Osteocyte (in vitro differentiated cells): ENCODE data around the gene PEAR1. TPM values are rescaled to one million over a fixed set of nuclear protein-coding genes. Genes with fewer than 3 reads are reported as not detected.

ENCODE experiments used
- DNase-seq: peaks from one replicate; pipeline ENCODE4 v3.0.0; 2021; ENCODE audit warnings: mixed read lengths; ENCODE audit not compliant: unreplicated experiment; ENCODE audit errors: extremely low spot score
- H3K27ac Mint-ChIP-seq: one replicate; pipeline ENCODE4 v1.8.0; 2021; ENCODE audit warnings: mild to moderate bottlenecking, mixed read lengths; ENCODE audit not compliant: unreplicated experiment
- H3K27me3 Mint-ChIP-seq: one replicate; pipeline ENCODE4 v1.8.0; 2021; ENCODE audit warnings: mixed read lengths; ENCODE audit not compliant: unreplicated experiment
- H3K36me3 Mint-ChIP-seq: one replicate; pipeline ENCODE4 v1.8.0; 2021; ENCODE audit warnings: mixed read lengths; ENCODE audit not compliant: unreplicated experiment
- H3K4me1 Mint-ChIP-seq: one replicate; pipeline ENCODE4 v1.8.0; 2021; ENCODE audit warnings: mixed read lengths; ENCODE audit not compliant: unreplicated experiment
- H3K4me3 Mint-ChIP-seq: one replicate; pipeline ENCODE4 v1.8.0; 2021; ENCODE audit warnings: mild to moderate bottlenecking, moderate library complexity, mixed read lengths; ENCODE audit not compliant: unreplicated experiment
- H3K9me3 Mint-ChIP-seq: one replicate; pipeline ENCODE4 v1.8.0; 2021; ENCODE audit warnings: mixed read lengths; ENCODE audit not compliant: unreplicated experiment
- total RNA-seq: library from RNA; stranded (reverse); gene quantifications from 2 replicates; pipeline ENCODE4 v1.2.1, GENCODE V29; 2021
- TF ChIP-seq, protein P1 (sequence below): fragments of 200-600 bp; sonication (generic); IDR thresholded peaks from 2 replicates; pipeline ENCODE4 v1.5.0; 2021; ENCODE audit warnings: antibody characterized with exemption, mild to moderate bottlenecking, moderate library complexity

PEAR1 gene
- total RNA-seq, 1 donor from 2014 or later: 27.4 TPM

DNA sequence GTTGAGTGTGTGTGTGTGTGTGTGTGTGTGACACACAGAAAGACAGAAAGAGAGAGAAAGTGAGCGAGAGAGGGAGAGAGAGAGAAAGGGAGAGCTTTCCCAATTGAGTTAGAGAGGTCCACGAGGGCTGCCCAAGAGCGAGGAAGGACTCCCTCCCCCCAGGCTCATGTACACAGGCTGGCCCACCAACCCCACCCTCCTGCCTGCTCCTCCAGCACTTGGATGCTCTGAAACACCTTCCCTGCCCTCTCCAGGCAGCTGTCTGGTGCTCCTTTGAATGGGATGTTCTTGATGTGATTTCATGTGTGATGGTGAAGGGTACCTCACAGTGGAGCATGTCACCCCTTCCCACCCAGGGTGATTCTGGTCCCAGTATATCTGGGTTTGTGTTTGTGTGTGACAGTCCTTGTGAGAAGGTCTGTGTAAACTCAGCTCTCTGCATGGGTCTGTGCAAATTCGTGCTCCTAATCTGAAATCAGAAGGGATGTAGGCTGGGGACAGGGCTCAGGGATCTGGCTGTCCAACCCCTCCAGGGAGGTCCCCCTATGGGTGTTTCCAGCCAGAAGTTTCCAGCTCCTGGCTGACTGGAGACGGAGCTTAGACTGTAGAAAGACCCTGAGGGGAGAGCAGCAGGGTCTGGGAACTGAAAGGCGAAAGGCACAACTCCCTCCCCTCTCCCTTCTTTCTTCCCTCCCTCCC is 6.8 kb upstream of the PEAR1 start:
- TF ChIP-seq, protein P1, sequence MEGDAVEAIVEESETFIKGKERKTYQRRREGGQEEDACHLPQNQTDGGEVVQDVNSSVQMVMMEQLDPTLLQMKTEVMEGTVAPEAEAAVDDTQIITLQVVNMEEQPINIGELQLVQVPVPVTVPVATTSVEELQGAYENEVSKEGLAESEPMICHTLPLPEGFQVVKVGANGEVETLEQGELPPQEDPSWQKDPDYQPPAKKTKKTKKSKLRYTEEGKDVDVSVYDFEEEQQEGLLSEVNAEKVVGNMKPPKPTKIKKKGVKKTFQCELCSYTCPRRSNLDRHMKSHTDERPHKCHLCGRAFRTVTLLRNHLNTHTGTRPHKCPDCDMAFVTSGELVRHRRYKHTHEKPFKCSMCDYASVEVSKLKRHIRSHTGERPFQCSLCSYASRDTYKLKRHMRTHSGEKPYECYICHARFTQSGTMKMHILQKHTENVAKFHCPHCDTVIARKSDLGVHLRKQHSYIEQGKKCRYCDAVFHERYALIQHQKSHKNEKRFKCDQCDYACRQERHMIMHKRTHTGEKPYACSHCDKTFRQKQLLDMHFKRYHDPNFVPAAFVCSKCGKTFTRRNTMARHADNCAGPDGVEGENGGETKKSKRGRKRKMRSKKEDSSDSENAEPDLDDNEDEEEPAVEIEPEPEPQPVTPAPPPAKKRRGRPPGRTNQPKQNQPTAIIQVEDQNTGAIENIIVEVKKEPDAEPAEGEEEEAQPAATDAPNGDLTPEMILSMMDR: no peak
- Mint-ChIP-seq H3K27me3 (peaks cover 48% of the 10 kb centered on the region), H3K4me3 (no peak overlapping the region), H3K9me3 (no peaks in the 10 kb centered on the region), H3K4me1 (no peaks in the 10 kb centered on the region), H3K36me3 (no peaks in the 10 kb centered on the region), H3K27ac (no peak overlapping the region)
- no peak for DNase-seq

DNA sequence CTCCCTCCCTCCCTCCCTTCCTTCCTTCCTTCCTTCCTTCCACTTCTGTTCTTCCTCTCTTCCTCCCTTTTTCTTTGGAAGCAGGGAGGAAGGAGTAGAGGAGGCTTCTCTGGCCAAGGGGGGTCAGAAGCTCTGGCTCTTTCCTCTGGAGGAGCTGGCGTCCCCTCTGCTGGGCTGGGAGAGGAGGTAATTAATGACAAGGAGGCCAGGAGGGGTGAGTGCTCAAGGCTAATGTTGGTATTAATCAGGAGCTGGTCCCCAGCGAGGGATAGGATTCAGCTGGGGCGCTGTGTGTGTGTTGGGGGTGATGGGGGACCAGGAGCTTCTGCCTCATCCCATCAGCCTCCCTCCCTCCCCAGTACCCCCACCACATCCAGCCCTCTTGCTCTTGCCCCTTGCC is 6.2 kb upstream of the PEAR1 start:
- Mint-ChIP-seq H3K36me3 (no peaks in the 10 kb centered on the region), H3K4me1 (no peaks in the 10 kb centered on the region), H3K27me3 (peaks cover 43% of the 10 kb centered on the region), H3K4me3 (no peak overlapping the region), H3K27ac (no peak overlapping the region), H3K9me3 (no peaks in the 10 kb centered on the region)
- no peak for DNase-seq
- TF ChIP-seq, protein P1: no peak

DNA sequence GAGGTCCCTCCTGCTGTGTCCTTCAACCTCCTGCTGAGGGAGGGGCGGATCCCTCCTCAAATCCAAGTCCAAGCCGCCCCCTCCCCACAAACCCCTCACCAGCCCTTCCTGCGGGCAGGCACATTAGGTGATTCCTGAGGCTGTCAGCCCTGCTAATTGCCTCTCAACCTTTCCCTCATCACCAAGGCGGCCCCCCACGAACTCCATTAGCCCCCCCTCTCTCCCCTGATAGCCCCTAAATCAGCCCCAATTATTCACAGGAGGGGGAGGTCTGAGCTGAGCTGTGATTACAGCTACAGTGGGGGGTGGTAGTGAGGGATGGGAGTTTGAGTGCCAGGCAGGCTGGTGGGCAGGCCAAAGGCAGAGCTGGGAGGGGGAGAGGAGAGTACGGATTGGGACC is 5.8 kb upstream of the PEAR1 start:
- no peak overlapping the region for H3K27ac Mint-ChIP-seq
- H3K4me3 Mint-ChIP-seq: no peak overlapping the region
- H3K4me1 Mint-ChIP-seq: no peaks in the 10 kb centered on the region
- H3K27me3 Mint-ChIP-seq: peaks cover 43% of the 10 kb centered on the region
- H3K9me3 Mint-ChIP-seq: no peaks in the 10 kb centered on the region
- no peaks in the 10 kb centered on the region for H3K36me3 Mint-ChIP-seq
- no peak for DNase-seq
- TF ChIP-seq, protein P1: no peak

DNA sequence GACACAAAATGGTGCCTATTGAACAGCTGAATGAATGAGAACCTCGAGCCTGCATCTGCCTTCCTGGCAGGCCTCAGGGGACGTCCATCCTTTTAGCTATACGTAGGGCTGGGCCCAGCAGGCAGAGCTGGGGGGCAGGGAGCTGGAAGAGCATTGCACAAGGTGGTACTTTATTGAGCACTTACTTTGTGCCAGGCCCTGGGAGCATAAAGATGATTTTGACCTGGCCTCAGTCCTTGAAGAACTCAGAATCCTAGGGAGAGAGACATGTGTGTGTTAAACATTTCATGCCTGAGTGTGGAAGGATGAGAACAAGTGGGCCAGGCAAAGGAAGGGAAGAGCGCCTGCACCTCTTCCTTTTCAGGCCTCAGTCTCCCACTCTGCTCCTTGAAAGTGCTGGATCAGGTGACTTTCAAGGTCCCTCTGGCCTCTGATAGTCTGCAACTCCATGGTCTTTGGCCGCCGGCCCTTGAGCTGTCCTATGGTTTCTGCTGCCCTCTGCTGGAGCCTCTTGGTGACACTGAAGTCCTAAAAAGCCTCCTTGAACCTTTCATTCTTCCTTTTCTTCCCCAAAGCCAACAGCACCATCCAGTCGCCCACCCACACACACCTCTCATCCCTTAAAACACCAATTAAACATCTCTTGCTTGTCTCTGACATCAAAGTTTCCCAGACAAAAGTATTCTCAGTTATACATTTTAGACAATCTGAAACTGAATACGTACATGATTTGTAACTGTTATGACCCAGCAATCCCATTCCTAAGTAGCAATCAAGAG is 3.5 kb upstream of the PEAR1 start:
- Mint-ChIP-seq H3K4me1 (peaks cover 18% of the 10 kb centered on the region), H3K27ac (no peak overlapping the region), H3K36me3 (no peaks in the 10 kb centered on the region), H3K4me3 (no peak overlapping the region), H3K27me3 (peaks cover 26% of the 10 kb centered on the region), H3K9me3 (no peaks in the 10 kb centered on the region)
- TF ChIP-seq, protein P1: peak; percentile 91
- DNase-seq: no peak
